HAP-1 (cell line): ENCODE data around the gene DIRAS3.
A peak's percentile ranks its signal among the peaks of the same experiment; 100 is the strongest.
"Not testable (repeated sequence)": the region's sequence is repeated elsewhere in the genome, so short reads cannot be mapped to it uniquely, and the experiment has no call there.

Source experiments
- DNase-seq, 2 experiments: peaks; one replicate each; pipeline ENCODE4 v3.0.0-alpha.2; 2016 to 2020; ENCODE audit warnings: low spot score in 2 of 2
- H3K27me3 ChIP-seq: fragments of 250-450 bp; sonication (Bioruptor Pico); 2 replicates; pipeline ENCODE4 v1.5.1; 2020; ENCODE audit warnings: low read depth, mild to moderate bottlenecking, moderate library complexity
- H3K36me3 ChIP-seq: fragments of 250-450 bp; sonication (Bioruptor Pico); replicated peaks from 2 replicates; pipeline ENCODE4 v1.5.1; 2020; ENCODE audit warnings: mild to moderate bottlenecking
- H3K4me1 ChIP-seq: fragments of 250-450 bp; sonication (Bioruptor Pico); 2 replicates; pipeline ENCODE4 v1.5.1; 2020; ENCODE audit warnings: mild to moderate bottlenecking
- H3K4me3 ChIP-seq: fragments of 250-450 bp; sonication (Bioruptor Pico); 2 replicates; pipeline ENCODE4 v1.5.1; 2020; ENCODE audit warnings: mild to moderate bottlenecking, moderate library complexity
- H3K9me3 ChIP-seq: fragments of 250-450 bp; sonication (Bioruptor Pico); 2 replicates; pipeline ENCODE4 v1.5.1; 2020; ENCODE audit warnings: mild to moderate bottlenecking, moderate library complexity
- in situ Hi-C: fragments of 300-500 bp; cut with MboI; formaldehyde crosslinking; loops from 3 replicates; pipeline ENCODE4 v1.14.3; 2020; ENCODE audit warnings: low sequenced_read_pairs, inconsistent platforms, mixed read lengths

Gene DIRAS3

GRCh38 chr1:68049941-68050878 lies at the start of gene DIRAS3:
Gene DIRAS3, minus strand, starts transcription at chr1:68050627. Its CDS starts 3,330 bp downstream, at chr1:68047297.
- H3K4me3 ChIP-seq: no peak within 1 kb of the TSS

GRCh38 chr1:68093737-68094136 lies 43.3 kb upstream of the DIRAS3 start:
- Histone ChIP-seq H3K4me3 (no peak overlapping the region), H3K27me3 (no peaks in the 10 kb centered on the region), H3K36me3 (no peaks in the 10 kb centered on the region), H3K9me3 (no peaks in the 10 kb centered on the region), H3K4me1 (no peaks in the 10 kb centered on the region)
- no peak for DNase-seq
- in situ Hi-C loops: no loop called here

More at GRCh38 chr1:68049941-68050878, at the start of gene DIRAS3:
- H3K36me3 ChIP-seq: no peaks in the 10 kb centered on the region
- no peaks in the 10 kb centered on the region for H3K4me1 ChIP-seq
- in situ Hi-C loops: no loop called here
- H3K9me3 ChIP-seq: no peaks in the 10 kb centered on the region
- no peak for DNase-seq
- H3K27me3 ChIP-seq: no peaks in the 10 kb centered on the region

- in situ Hi-C loops: no loop called here
- Histone ChIP-seq H3K27me3 (no peaks in the 10 kb centered on the region), H3K36me3 (no peaks in the 10 kb centered on the region), H3K9me3 (no peaks in the 10 kb centered on the region), H3K4me3 (no peak overlapping the region), H3K4me1 (no peaks in the 10 kb centered on the region)
- DNase-seq: no peak
These were observed 36.8 kb upstream of the DIRAS3 start for GRCh38 chr1:68087184-68087583.

GRCh38 chr1:68085752-68086151 lies 35.3 kb upstream of the DIRAS3 start:
- no peaks in the 10 kb centered on the region for H3K27me3 ChIP-seq
- H3K9me3 ChIP-seq: no peaks in the 10 kb centered on the region
- no peaks in the 10 kb centered on the region for H3K36me3 ChIP-seq
- no peaks in the 10 kb centered on the region for H3K4me1 ChIP-seq
- in situ Hi-C loops: no loop called here
- no peak for DNase-seq
- no peak overlapping the region for H3K4me3 ChIP-seq

- in situ Hi-C loops: no loop called here
- no peak overlapping the region for H3K4me3 ChIP-seq
These were observed 33.3 kb upstream of the DIRAS3 start for GRCh38 chr1:68083686-68084085.

GRCh38 chr1:68081775-68082283 lies 31.4 kb upstream of the DIRAS3 start:
- no peak overlapping the region for H3K4me3 ChIP-seq
- in situ Hi-C loops: no loop called here
- no peak for DNase-seq
- H3K4me1 ChIP-seq: no peaks in the 10 kb centered on the region
- no peaks in the 10 kb centered on the region for H3K36me3 ChIP-seq
- H3K9me3 ChIP-seq: no peaks in the 10 kb centered on the region
- H3K27me3 ChIP-seq: no peaks in the 10 kb centered on the region

More at GRCh38 chr1:68083686-68084085, 33.3 kb upstream of the DIRAS3 start:
- Histone ChIP-seq H3K36me3 (no peaks in the 10 kb centered on the region), H3K9me3 (no peaks in the 10 kb centered on the region), H3K27me3 (no peaks in the 10 kb centered on the region), H3K4me1 (no peaks in the 10 kb centered on the region)
- DNase-seq: no peak

- in situ Hi-C loops: no loop called here
- H3K9me3 ChIP-seq: no peaks in the 10 kb centered on the region
- DNase-seq: no peak
- H3K27me3 ChIP-seq: no peaks in the 10 kb centered on the region
- H3K4me3 ChIP-seq: no peak overlapping the region
- no peaks in the 10 kb centered on the region for H3K4me1 ChIP-seq
- H3K36me3 ChIP-seq: no peaks in the 10 kb centered on the region
These were observed 28.2 kb upstream of the DIRAS3 start for GRCh38 chr1:68078647-68079046.

GRCh38 chr1:68074472-68074871 lies 24.0 kb upstream of the DIRAS3 start:
- no peaks in the 10 kb centered on the region for H3K9me3 ChIP-seq
- DNase-seq: no peak
- no peaks in the 10 kb centered on the region for H3K27me3 ChIP-seq
- H3K36me3 ChIP-seq: no peaks in the 10 kb centered on the region
- no peaks in the 10 kb centered on the region for H3K4me1 ChIP-seq
- H3K4me3 ChIP-seq: no peak overlapping the region
- in situ Hi-C loops: no loop called here

- Histone ChIP-seq H3K4me3 (no peak overlapping the region), H3K36me3 (no peaks in the 10 kb centered on the region), H3K9me3 (no peaks in the 10 kb centered on the region), H3K27me3 (no peaks in the 10 kb centered on the region), H3K4me1 (no peaks in the 10 kb centered on the region)
- in situ Hi-C loops: no loop called here
- DNase-seq: no peak
These were observed 15.3 kb upstream of the DIRAS3 start for GRCh38 chr1:68065766-68066165.

GRCh38 chr1:68058053-68058452 lies 7.6 kb upstream of the DIRAS3 start:
- in situ Hi-C loops, H3K4me1 ChIP-seq, H3K36me3 ChIP-seq, H3K9me3 ChIP-seq, H3K27me3 ChIP-seq, H3K4me3 ChIP-seq: not testable (repeated sequence)
- DNase-seq: peak in 1 of 2 experiments; percentile 39

GRCh38 chr1:68057564-68057963 lies 7.1 kb upstream of the DIRAS3 start:
- no peaks in the 10 kb centered on the region for H3K27me3 ChIP-seq
- no peaks in the 10 kb centered on the region for H3K4me1 ChIP-seq
- H3K9me3 ChIP-seq: no peaks in the 10 kb centered on the region
- peak in 1 of 2 experiments; percentile 21 for DNase-seq
- in situ Hi-C loops: no loop called here
- H3K4me3 ChIP-seq: no peak overlapping the region
- no peaks in the 10 kb centered on the region for H3K36me3 ChIP-seq

- in situ Hi-C loops: no loop called here
- Histone ChIP-seq H3K27me3 (no peaks in the 10 kb centered on the region), H3K36me3 (no peaks in the 10 kb centered on the region), H3K4me1 (no peaks in the 10 kb centered on the region), H3K9me3 (no peaks in the 10 kb centered on the region), H3K4me3 (no peak overlapping the region)
- DNase-seq: no peak
These were observed 6.6 kb upstream of the DIRAS3 start for GRCh38 chr1:68057050-68057449.

GRCh38 chr1:68051475-68051874 lies 1.0 kb upstream of the DIRAS3 start:
- Histone ChIP-seq H3K27me3 (no peaks in the 10 kb centered on the region), H3K9me3 (no peaks in the 10 kb centered on the region), H3K36me3 (no peaks in the 10 kb centered on the region), H3K4me3 (no peak overlapping the region), H3K4me1 (no peaks in the 10 kb centered on the region)
- in situ Hi-C loops: no loop called here
- no peak for DNase-seq

- Histone ChIP-seq H3K4me3 (no peak overlapping the region), H3K9me3 (no peaks in the 10 kb centered on the region), H3K4me1 (no peaks in the 10 kb centered on the region), H3K36me3 (no peaks in the 10 kb centered on the region), H3K27me3 (no peaks in the 10 kb centered on the region)
- in situ Hi-C loops: no loop called here
- DNase-seq: no peak
These were observed 2.8 kb downstream of the DIRAS3 start for GRCh38 chr1:68047659-68048026.
